Caco-2 (cell line): Measurements from ENCODE around the gene CORO2A. TPM values are rescaled to one million over a fixed set of nuclear protein-coding genes. Genes with fewer than 3 reads are reported as not detected.
"Not testable (repeated sequence)": the region's sequence is repeated elsewhere in the genome, so short reads cannot be mapped to it uniquely, and the experiment has no call there.

ENCODE experiments used
- BruUV-seq: library from RNA; stranded (reverse); fragments of 400-500 nt; replicated peaks from 2 replicates; lab custom pipeline; 2021; lab: Mats Ljungman, UMichigan
- CTCF ChIA-PET: fragments of 300-600 bp; sonication (Branson Sonifier 250); formaldehyde crosslinking; loops from one replicate; lab custom pipeline; 2022; ENCODE audit warnings: antibody characterized with exemption; lab: Charles Lee
- POLR2A ChIA-PET: fragments of 300-600 bp; sonication (Branson Sonifier 250); formaldehyde crosslinking; loops from one replicate; lab custom pipeline; 2022; ENCODE audit warnings: antibody characterized with exemption; lab: Charles Lee
- DNase-seq, 2 experiments: peaks; one replicate each; pipeline versions ENCODE4 v3.0.0 to v3.0.0-alpha.2; 2020 to 2022
- H3K27me3 ChIP-seq: replicated peaks from 2 replicates; pipeline ENCODE4 v1.6.0; 2011; ENCODE audit warnings: low read length; ENCODE audit not compliant: control insufficient read depth, insufficient read depth
- H3K36me3 ChIP-seq: 2 replicates; pipeline ENCODE4 v1.5.1; 2011; ENCODE audit warnings: low read length; ENCODE audit not compliant: control insufficient read depth, insufficient read depth
- H3K4me1 ChIP-seq: fragments of 250-450 bp; sonication (Bioruptor Pico); 2 replicates; pipeline ENCODE4 v1.5.1; 2020; ENCODE audit warnings: mild to moderate bottlenecking
- H3K4me3 ChIP-seq: 2 replicates; pipeline ENCODE4 v1.5.1; 2011; ENCODE audit warnings: low read depth, mild to moderate bottlenecking, control low read depth, low read length
- H3K9me3 ChIP-seq: fragments of 250-450 bp; sonication (Bioruptor Pico); 2 replicates; pipeline ENCODE4 v1.5.1; 2020; ENCODE audit warnings: mild to moderate bottlenecking, moderate library complexity
- H3K27ac Mint-ChIP-seq: one replicate; pipeline ENCODE4 v1.8.0; 2022; ENCODE audit warnings: mixed read lengths; ENCODE audit not compliant: unreplicated experiment
- H3K27me3 Mint-ChIP-seq: one replicate; pipeline ENCODE4 v1.8.0; 2022; ENCODE audit warnings: mixed read lengths; ENCODE audit not compliant: insufficient read depth, unreplicated experiment
- H3K36me3 Mint-ChIP-seq: one replicate; pipeline ENCODE4 v1.8.0; 2022; ENCODE audit warnings: mild to moderate bottlenecking, mixed read lengths; ENCODE audit not compliant: insufficient read depth, unreplicated experiment
- H3K4me1 Mint-ChIP-seq: one replicate; pipeline ENCODE4 v1.8.0; 2022; ENCODE audit warnings: low read depth, mixed read lengths; ENCODE audit not compliant: unreplicated experiment
- H3K4me3 Mint-ChIP-seq: one replicate; pipeline ENCODE4 v1.8.0; 2022; ENCODE audit warnings: mild to moderate bottlenecking, moderate library complexity, mixed read lengths; ENCODE audit not compliant: unreplicated experiment
- H3K9me3 Mint-ChIP-seq: one replicate; pipeline ENCODE4 v1.8.0; 2022; ENCODE audit warnings: mixed read lengths; ENCODE audit not compliant: unreplicated experiment
- CTCF ChIP-seq, 2 experiments: fragments of 200-600 bp in 1 of 2; IDR thresholded peaks; 1 replicate in 1 of 2; 2 replicates in 1 of 2; pipeline versions ENCODE4 v1.5.1 to v1.8.0; 2011 to 2022; ENCODE audit warnings: antibody characterized with exemption in 1 of 2, control low read depth in 1 of 2, inconsistent platforms in 1 of 2, low read depth in 1 of 2, low read length in 1 of 2, mild to moderate bottlenecking in 1 of 2, moderate library complexity in 1 of 2; ENCODE audit not compliant: insufficient read depth in 1 of 2, severe bottlenecking in 1 of 2, unreplicated experiment in 1 of 2
- intact Hi-C: fragments of 100-400 bp; cut with micrococcal nuclease; formaldehyde crosslinking; loops from one replicate; pipeline ENCODE4 v1.10.0; 2022; ENCODE audit not compliant: unreplicated experiment
- total RNA-seq: library from RNA; stranded (reverse); gene quantifications from 2 replicates; pipeline ENCODE4 v1.2.3, GENCODE V29; 2022

The CORO2A gene
- total RNA-seq, 1 experiment from 2014 or later: 18.9 TPM

DNA sequence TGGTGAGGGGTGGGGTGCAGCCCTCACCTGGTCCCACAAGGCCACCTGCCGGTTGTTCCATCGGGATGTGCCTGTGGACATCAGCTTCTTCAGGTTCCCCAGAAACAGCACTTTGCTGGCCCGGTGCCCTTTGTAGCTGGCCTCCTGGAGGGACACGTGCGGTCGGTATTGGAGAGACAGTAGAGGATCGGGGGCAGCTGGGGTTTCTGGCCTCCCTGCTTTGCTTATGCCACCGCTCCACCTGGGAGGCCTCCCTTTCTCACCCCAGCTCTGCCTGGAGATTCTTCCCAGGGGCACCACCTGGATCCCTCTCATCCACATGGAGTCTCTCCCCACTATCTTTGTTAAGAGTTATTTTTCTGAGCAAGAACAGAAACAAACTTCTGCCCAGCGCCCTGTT is 60.3 kb downstream of the CORO2A start:
- H3K36me3 ChIP-seq: peaks cover 2% of the 10 kb centered on the region; the same call in 1 of the 2 replicates
- no peak overlapping the region for H3K27ac Mint-ChIP-seq
- no peaks in the 10 kb centered on the region for H3K4me1 Mint-ChIP-seq
- no peak overlapping the region for H3K4me3 Mint-ChIP-seq
- ChIA-PET CTCF (no interaction called here), POLR2A (no interaction called here)
- H3K36me3 Mint-ChIP-seq: peaks cover 37% of the 10 kb centered on the region
- H3K4me1 ChIP-seq: no peaks in the 10 kb centered on the region
- DNase-seq: no peak
- H3K9me3 ChIP-seq: no peaks in the 10 kb centered on the region
- H3K4me3 ChIP-seq: no peak overlapping the region
- BruUV-seq: no TSS peak
- no peaks in the 10 kb centered on the region for H3K9me3 Mint-ChIP-seq
- TF ChIP-seq CTCF (IDR thresholded peaks at IDR 0.05; ENCODE audit: insufficient read depth in 1 of 2, low read depth in 1 of 2, low read length in 1 of 2, severe bottlenecking in 1 of 2, unreplicated experiment in 1 of 2): no peak
- no peaks in the 10 kb centered on the region for H3K27me3 ChIP-seq
- intact Hi-C loops: no loop called here
- H3K27me3 Mint-ChIP-seq: no peaks in the 10 kb centered on the region

- Histone ChIP-seq H3K36me3 (peaks cover 7% of the 10 kb centered on the region), H3K9me3 (no peaks in the 10 kb centered on the region), H3K27me3 (no peaks in the 10 kb centered on the region), H3K4me1 (no peaks in the 10 kb centered on the region), H3K4me3 (no peak overlapping the region)
- no peaks in the 10 kb centered on the region for H3K9me3 Mint-ChIP-seq
- ChIA-PET CTCF (no interaction called here), POLR2A (no interaction called here)
- H3K36me3 Mint-ChIP-seq: peaks cover 45% of the 10 kb centered on the region
- intact Hi-C loops: no loop called here
- no peak for TF ChIP-seq CTCF (IDR thresholded peaks at IDR 0.05; ENCODE audit: insufficient read depth in 1 of 2, low read depth in 1 of 2, low read length in 1 of 2, severe bottlenecking in 1 of 2, unreplicated experiment in 1 of 2)
- peak in 1 of 2 experiments; percentile 22 for DNase-seq
- no peak overlapping the region for H3K27ac Mint-ChIP-seq
- H3K27me3 Mint-ChIP-seq: no peaks in the 10 kb centered on the region
- no peaks in the 10 kb centered on the region for H3K4me1 Mint-ChIP-seq
- H3K4me3 Mint-ChIP-seq: no peak overlapping the region
- BruUV-seq: no TSS peak
Observed at GRCh38 chr9:98130576-98131228, 61.7 kb downstream of the CORO2A start.

GRCh38 chr9:98130060-98130459 is 62.4 kb downstream of the CORO2A start:
- H3K4me3 ChIP-seq, H3K27me3 ChIP-seq, POLR2A ChIA-PET, H3K9me3 ChIP-seq, CTCF ChIA-PET, BruUV-seq, H3K27ac Mint-ChIP-seq, H3K4me3 Mint-ChIP-seq, H3K27me3 Mint-ChIP-seq, H3K36me3 ChIP-seq, DNase-seq, H3K4me1 ChIP-seq, intact Hi-C loops, H3K9me3 Mint-ChIP-seq, H3K4me1 Mint-ChIP-seq: not testable (repeated sequence)
- peaks cover 45% of the 10 kb centered on the region for H3K36me3 Mint-ChIP-seq
